ENCODE results near the gene RGS3.
"Not testable (repeated sequence)": the region's sequence is repeated elsewhere in the genome, so short reads cannot be mapped to it uniquely, and the experiment has no call there.

RGS3 gene

DNA sequence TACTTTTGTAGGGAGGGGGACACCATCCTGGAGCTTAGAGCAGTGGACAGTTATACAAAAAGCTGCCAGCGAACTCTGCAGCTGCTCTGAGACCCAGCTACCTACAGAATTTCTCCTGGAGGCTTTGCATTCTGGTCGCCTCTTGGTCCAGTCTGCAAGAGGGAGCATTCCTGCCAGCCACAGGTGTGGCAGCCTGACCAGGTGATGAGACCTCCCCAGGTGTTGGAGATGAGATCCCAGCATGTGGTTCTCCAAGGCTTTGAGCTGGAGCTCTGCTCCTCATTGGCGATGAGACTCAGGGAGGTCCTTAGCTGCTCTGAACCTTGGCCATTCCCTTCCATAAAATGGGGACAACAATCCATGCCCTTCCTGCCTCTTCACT, 69.3 kb downstream of the RGS3 start:
- DNase-seq: no peak

DNA sequence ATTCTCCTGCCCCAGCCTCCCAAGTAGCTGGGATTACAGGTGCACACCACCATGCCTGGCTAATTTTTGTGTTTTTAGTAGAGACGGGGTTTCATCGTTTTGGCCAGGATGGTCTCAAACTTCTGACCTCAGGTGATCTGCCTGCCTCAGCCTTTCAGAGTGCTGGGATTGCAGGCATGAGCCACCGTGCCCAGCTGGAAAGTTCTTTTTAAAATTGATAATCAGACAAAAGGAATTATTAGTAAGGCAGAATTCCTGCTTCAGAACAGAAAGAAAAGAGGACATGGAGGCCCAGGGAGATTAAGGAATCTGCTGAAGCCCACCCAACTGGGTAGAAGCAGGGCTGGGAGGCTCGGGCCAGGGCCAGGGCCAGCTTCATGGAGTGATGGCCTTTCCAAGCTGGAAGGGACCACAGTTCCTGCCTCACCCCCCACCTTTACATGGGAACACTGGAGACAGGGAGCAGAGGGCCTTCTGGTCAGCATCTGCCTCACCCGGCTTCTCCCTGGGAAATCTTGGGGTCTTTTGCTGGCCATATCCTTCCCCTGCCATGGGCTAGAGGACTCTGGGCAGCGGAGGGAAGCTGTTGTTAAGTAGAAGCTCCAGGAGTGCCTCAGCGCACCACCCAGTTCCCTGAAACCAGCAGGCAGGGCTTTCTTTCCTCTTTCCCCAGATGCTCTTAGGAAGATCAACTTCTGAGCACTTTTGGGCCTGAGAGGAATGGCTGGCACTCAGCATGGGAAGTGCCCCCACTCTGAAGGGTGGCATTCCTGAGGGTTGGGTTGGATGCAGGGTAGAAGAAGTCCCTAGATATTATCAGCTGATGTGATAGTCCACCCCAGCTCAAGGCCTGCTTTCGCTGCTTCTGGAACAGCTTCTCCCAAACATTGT, 70.1 kb downstream of the RGS3 start:
- DNase-seq: no peak

GRCh38 chr9:113535756-113536155, 72.2 kb downstream of the RGS3 start:
- DNase-seq: no peak

- no peak for DNase-seq
These were observed 72.6 kb downstream of the RGS3 start for GRCh38 chr9:113536166-113536482.

- no peak for DNase-seq
These were observed 73.1 kb downstream of the RGS3 start for GRCh38 chr9:113536483-113537228.

GRCh38 chr9:113537229-113537810, 73.8 kb downstream of the RGS3 start:
- no peak for DNase-seq

DNA sequence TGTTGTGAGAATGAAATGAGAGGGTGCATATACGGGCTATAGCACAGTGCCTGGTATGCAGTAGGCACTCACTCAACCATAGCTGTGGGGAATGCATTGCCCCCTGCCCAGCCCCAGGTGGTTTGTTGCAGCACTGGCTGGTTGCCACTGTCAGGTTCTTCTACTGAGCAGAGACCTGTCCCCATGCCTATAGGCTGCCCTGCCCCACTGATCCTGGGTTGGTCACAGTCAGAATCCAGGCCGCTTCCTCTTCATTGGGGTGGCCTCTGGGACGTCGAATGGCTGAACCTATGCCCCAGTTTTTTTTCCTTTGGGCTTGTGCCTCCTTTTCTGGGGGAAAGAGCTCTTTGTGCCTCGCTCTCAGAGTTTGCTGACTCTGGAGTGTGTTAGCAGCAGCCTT, 74.6 kb downstream of the RGS3 start:
- DNase-seq: no peak

GRCh38 chr9:113538701-113539430, 75.3 kb downstream of the RGS3 start:
- DNase-seq: no peak

GRCh38 chr9:113540466-113540865, 76.9 kb downstream of the RGS3 start:
- DNase-seq: no peak

- no peak for DNase-seq
These were observed 77.7 kb downstream of the RGS3 start for GRCh38 chr9:113541019-113541900.

- DNase-seq: no peak
These were observed 78.5 kb downstream of the RGS3 start for GRCh38 chr9:113542006-113542405.

- no peak for DNase-seq
These were observed 79.2 kb downstream of the RGS3 start for GRCh38 chr9:113542741-113543140.

GRCh38 chr9:113543296-113543981, 79.9 kb downstream of the RGS3 start:
- no peak for DNase-seq

DNA sequence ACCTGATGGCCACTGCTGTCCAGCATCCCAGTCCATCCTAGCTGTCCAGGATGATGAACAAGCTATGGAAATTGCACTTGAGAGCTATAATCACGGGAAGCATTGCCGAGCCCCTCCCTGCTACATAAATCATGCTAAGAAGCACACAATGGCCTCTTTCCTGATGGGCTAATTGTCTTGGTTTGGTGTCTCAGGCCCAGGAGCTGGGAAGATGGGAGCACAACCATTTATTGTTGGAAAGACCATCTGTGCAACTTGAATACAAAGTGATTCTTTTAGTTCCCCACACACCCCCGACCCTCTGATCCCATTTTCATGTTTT, 80.4 kb downstream of the RGS3 start:
- DNase-seq: no peak

- DNase-seq: no peak
These were observed 81.5 kb downstream of the RGS3 start for GRCh38 chr9:113545068-113545467.

GRCh38 chr9:113546566-113546965, 83.0 kb downstream of the RGS3 start:
- DNase-seq: no peak

GRCh38 chr9:113547501-113547900, 84.0 kb downstream of the RGS3 start:
- no peak for DNase-seq

GRCh38 chr9:113548221-113549041, 84.9 kb downstream of the RGS3 start:
- DNase-seq: no peak

GRCh38 chr9:113549892-113550291, 86.4 kb downstream of the RGS3 start:
- DNase-seq: not testable (repeated sequence)

GRCh38 chr9:113556877-113557593, 93.5 kb downstream of the RGS3 start:
- no peak for DNase-seq

Measured in activated CD4-positive, alpha-beta T cell treated with anti-CD3 and anti-CD28 coated beads for 1 hour (primary cell).